ENCODE measurements around the gene DMP1. TPM values are rescaled to one million over a fixed set of nuclear protein-coding genes. Genes with fewer than 3 reads are reported as not detected.

DMP1 gene
- total RNA-seq, 1 experiment from 2014 or later = not detected

- H3K4me3 ChIP-seq (replicated peaks in 1 of 2; ENCODE audit: low read depth in 1 of 2, low read length in 2 of 2) = no peak overlapping the region
- TF ChIP-seq SRF (IDR thresholded peaks at IDR 0.05; ENCODE audit: low read depth) = no peak
- TF ChIP-seq CTCF (IDR thresholded peaks at IDR 0.05 in 2 of 3, conservative IDR thresholded peaks at IDR 0.05 in 1 of 3; ENCODE audit: borderline replicate concordance in 1 of 3, insufficient read depth in 1 of 3, low read depth in 2 of 3, low read length in 2 of 3) = no peak
- no peak for TF ChIP-seq ZBTB33 (IDR thresholded peaks at IDR 0.05; ENCODE audit: extremely low read depth, insufficient replicate concordance, low read length)
- TF ChIP-seq ZNF274 (IDR thresholded peaks at IDR 0.05; ENCODE audit: low read depth, low read length) = no peak
- no peak for TF ChIP-seq EZH2 (IDR thresholded peaks at IDR 0.05)
- no peak for TF ChIP-seq FOSL1 (IDR thresholded peaks at IDR 0.05; ENCODE audit: low read depth)
- no peak for TF ChIP-seq JUND (IDR thresholded peaks at IDR 0.05)
- no peak for TF ChIP-seq SP1 (IDR thresholded peaks at IDR 0.05; ENCODE audit: low read depth)
- TF ChIP-seq REST (IDR thresholded peaks at IDR 0.05; ENCODE audit: low read depth) = no peak
- H3K36me3 ChIP-seq (ENCODE audit: control insufficient read depth in 1 of 2, insufficient read depth in 2 of 2, low read length in 2 of 2) = no peaks in the 10 kb centered on the region
- ATAC-seq (no peak), DNase-seq (ENCODE audit: low read depth, low spot score) (no peak)
- no peaks in the 10 kb centered on the region for H3K27me3 ChIP-seq (ENCODE audit: insufficient read depth, low read length)
- no peaks in the 10 kb centered on the region for H3K79me2 ChIP-seq (ENCODE audit: insufficient read depth, low read length)
- H2AFZ ChIP-seq (ENCODE audit: low read depth, low read length, poor library complexity, severe bottlenecking) = no peak overlapping the region
- 0 out of 2 replicates have a peak, but pooled peaks cover 4% of the 10 kb centered on the region for H3K9me2 ChIP-seq (ENCODE audit: insufficient read depth)
- no TSS peak for BruUV-seq (replicated peaks)
- no peak overlapping the region for H3K27ac ChIP-seq (ENCODE audit: low read depth, low read length)
- H3K9me3 ChIP-seq (ENCODE audit: control insufficient read depth in 1 of 2, insufficient read depth in 1 of 2, low read depth in 1 of 2, low read length in 2 of 2) = no peaks in the 10 kb centered on the region
- H4K20me1 ChIP-seq (ENCODE audit: insufficient read depth) = no peaks in the 10 kb centered on the region
- no peaks in the 10 kb centered on the region for H3K4me1 ChIP-seq (ENCODE audit: control insufficient read depth in 1 of 2, insufficient read depth in 2 of 2, low read length in 2 of 2)
- ChIA-PET POLR2A (no interaction called here), RAD21 (ENCODE audit: low non-redundant PET in 1 of 2, low total read pairs in 2 of 2, uncharacterized antibody in 2 of 2, unreplicated experiment in 2 of 2) (no interaction called here), CTCF (interaction anchor here (1.2 kb wide), 1 partner anchor 107 kb away, joined by 3 read pairs; no protein-coding TSS in a partner anchor)
- intact Hi-C loops (cut with micrococcal nuclease) = no loop called here
- no peak overlapping the region for H3K4me2 ChIP-seq (ENCODE audit: low read length)
- no peak overlapping the region for H3K9ac ChIP-seq (ENCODE audit: low read length)
Observed at GRCh38 chr4:87650938-87651337, 858 bp downstream of the DMP1 start.
